Fibroblast of mammary gland (primary cell): ENCODE results near the gene ASB15.

ENCODE experiments used
- DNase-seq: peaks from one replicate; pipeline ENCODE4 v3.0.0-alpha.2; 2010; ENCODE audit warnings: low read depth
- H3K4me3 ChIP-seq: 2 replicates; pipeline ENCODE4 v1.5.1; 2011; ENCODE audit warnings: low read depth, mild to moderate bottlenecking, low read length, moderate library complexity; ENCODE audit not compliant: control insufficient read depth
- CTCF ChIP-seq: conservative IDR thresholded peaks from 2 replicates; pipeline ENCODE4 v1.5.1; 2011; ENCODE audit warnings: low read depth, low read length, inconsistent platforms; ENCODE audit not compliant: control insufficient read depth, insufficient read depth

Gene ASB15

GRCh38 chr7:123658023-123658422, 56.4 kb downstream of the ASB15 start:
- no peak for TF ChIP-seq CTCF
- no peak for DNase-seq
- no peak overlapping the region for H3K4me3 ChIP-seq

- no peak overlapping the region for H3K4me3 ChIP-seq
- no peak for TF ChIP-seq CTCF
- no peak for DNase-seq
These were observed 59.1 kb downstream of the ASB15 start for GRCh38 chr7:123660514-123661354.

DNA sequence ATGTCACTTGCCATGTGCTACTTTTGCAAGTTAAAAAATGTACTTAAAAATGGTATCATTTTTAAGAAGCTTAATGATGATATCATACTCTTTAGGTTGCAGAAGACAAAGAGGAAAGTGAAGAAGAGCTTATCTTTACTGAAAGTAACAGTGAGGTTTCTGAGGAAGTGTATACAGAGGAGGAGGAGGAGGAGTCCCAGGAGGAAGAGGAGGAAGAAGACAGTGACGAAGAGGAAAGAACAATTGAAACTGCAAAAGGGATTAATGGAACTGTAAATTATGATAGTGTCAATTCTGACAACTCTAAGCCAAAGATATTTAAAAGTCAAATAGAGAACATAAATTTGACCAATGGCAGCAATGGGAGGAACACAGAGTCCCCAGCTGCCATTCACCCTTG, 60.1 kb downstream of the ASB15 start:
- no peak overlapping the region for H3K4me3 ChIP-seq
- TF ChIP-seq CTCF, result no peak
- DNase-seq, result no peak

GRCh38 chr7:123662293-123662692, 60.7 kb downstream of the ASB15 start:
- TF ChIP-seq CTCF, result no peak
- H3K4me3 ChIP-seq, result no peak overlapping the region
- DNase-seq, result no peak

DNA sequence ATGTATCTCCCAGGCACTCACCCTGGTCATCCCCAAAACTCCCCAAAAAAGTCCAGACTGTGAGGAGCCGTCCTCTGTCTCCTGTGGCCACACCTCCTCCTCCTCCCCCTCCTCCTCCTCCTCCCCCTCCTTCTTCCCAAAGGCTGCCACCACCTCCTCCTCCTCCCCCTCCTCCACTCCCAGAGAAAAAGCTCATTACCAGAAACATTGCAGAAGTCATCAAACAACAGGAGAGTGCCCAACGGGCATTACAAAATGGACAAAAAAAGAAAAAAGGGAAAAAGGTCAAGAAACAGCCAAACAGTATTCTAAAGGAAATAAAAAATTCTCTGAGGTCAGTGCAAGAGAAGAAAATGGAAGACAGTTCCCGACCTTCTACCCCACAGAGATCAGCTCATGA, 61.1 kb downstream of the ASB15 start:
- no peak overlapping the region for H3K4me3 ChIP-seq
- no peak for DNase-seq
- no peak for TF ChIP-seq CTCF

GRCh38 chr7:123663200-123663599, 61.6 kb downstream of the ASB15 start:
- no peak for DNase-seq
- H3K4me3 ChIP-seq, result no peak overlapping the region
- no peak for TF ChIP-seq CTCF
